ENCODE measurements around the gene NOP56.

Gene NOP56

GRCh38 chr20:2633381-2633780 is 19.1 kb upstream of the NOP56 start:
- TF ChIP-seq POU2F2 (IDR thresholded peaks at IDR 0.05; ENCODE audit: low read depth, low read length) (no peak), TAF1 (IDR thresholded peaks at IDR 0.05; ENCODE audit: low read depth, low read length) (no peak), SPI1 (IDR thresholded peaks at IDR 0.05; ENCODE audit: low read depth, low read length) (no peak), PAX5 (IDR thresholded peaks at IDR 0.05; ENCODE audit: insufficient read depth, low read length, severe bottlenecking) (no peak), POLR2AphosphoS5 (IDR thresholded peaks at IDR 0.05; ENCODE audit: low read depth, low read length) (no peak), POLR2A (IDR thresholded peaks at IDR 0.05; ENCODE audit: low read depth, low read length) (no peak)
- FAIRE-seq = no peak
- no peak for DNase-seq (ENCODE audit: insufficient read length, low spot score)

- DNase-seq (ENCODE audit: insufficient read length, low spot score) = no peak
- TF ChIP-seq TAF1 (IDR thresholded peaks at IDR 0.05; ENCODE audit: low read depth, low read length) (no peak), POLR2A (IDR thresholded peaks at IDR 0.05; ENCODE audit: low read depth, low read length) (no peak), PAX5 (IDR thresholded peaks at IDR 0.05; ENCODE audit: insufficient read depth, low read length, severe bottlenecking) (no peak), SPI1 (IDR thresholded peaks at IDR 0.05; ENCODE audit: low read depth, low read length) (no peak), POLR2AphosphoS5 (IDR thresholded peaks at IDR 0.05; ENCODE audit: low read depth, low read length) (no peak), POU2F2 (IDR thresholded peaks at IDR 0.05; ENCODE audit: low read depth, low read length) (no peak)
- FAIRE-seq = no peak
Observed at GRCh38 chr20:2637246-2637645, 15.2 kb upstream of the NOP56 start.

- FAIRE-seq (no peak), DNase-seq (ENCODE audit: insufficient read length, low spot score) (no peak)
- TF ChIP-seq TAF1 (IDR thresholded peaks at IDR 0.05; ENCODE audit: low read depth, low read length) (no peak), POLR2AphosphoS5 (IDR thresholded peaks at IDR 0.05; ENCODE audit: low read depth, low read length) (no peak), POLR2A (IDR thresholded peaks at IDR 0.05; ENCODE audit: low read depth, low read length) (no peak), PAX5 (IDR thresholded peaks at IDR 0.05; ENCODE audit: insufficient read depth, low read length, severe bottlenecking) (no peak), SPI1 (IDR thresholded peaks at IDR 0.05; ENCODE audit: low read depth, low read length) (no peak), POU2F2 (IDR thresholded peaks at IDR 0.05; ENCODE audit: low read depth, low read length) (no peak)
Observed at GRCh38 chr20:2640260-2640659, 12.2 kb upstream of the NOP56 start.

- TF ChIP-seq POU2F2 (IDR thresholded peaks at IDR 0.05; ENCODE audit: low read depth, low read length) (no peak), POLR2A (IDR thresholded peaks at IDR 0.05; ENCODE audit: low read depth, low read length) (no peak), TAF1 (IDR thresholded peaks at IDR 0.05; ENCODE audit: low read depth, low read length) (no peak), PAX5 (IDR thresholded peaks at IDR 0.05; ENCODE audit: insufficient read depth, low read length, severe bottlenecking) (no peak), SPI1 (IDR thresholded peaks at IDR 0.05; ENCODE audit: low read depth, low read length) (peak; percentile 72), POLR2AphosphoS5 (IDR thresholded peaks at IDR 0.05; ENCODE audit: low read depth, low read length) (no peak)
- DNase-seq (ENCODE audit: insufficient read length, low spot score) (no peak), FAIRE-seq (no peak)
Observed at GRCh38 chr20:2640899-2641298, 11.5 kb upstream of the NOP56 start.

- no peak for FAIRE-seq
- no peak for DNase-seq (ENCODE audit: insufficient read length, low spot score)
- no peak for TF ChIP-seq POU2F2 (IDR thresholded peaks at IDR 0.05; ENCODE audit: low read depth, low read length)
- TF ChIP-seq POLR2A (IDR thresholded peaks at IDR 0.05; ENCODE audit: low read depth, low read length) = no peak
- TF ChIP-seq PAX5 (IDR thresholded peaks at IDR 0.05; ENCODE audit: insufficient read depth, low read length, severe bottlenecking) = no peak
- TF ChIP-seq SPI1 (IDR thresholded peaks at IDR 0.05; ENCODE audit: low read depth, low read length) = no peak
- TF ChIP-seq POLR2AphosphoS5 (IDR thresholded peaks at IDR 0.05; ENCODE audit: low read depth, low read length) = no peak
- TF ChIP-seq TAF1 (IDR thresholded peaks at IDR 0.05; ENCODE audit: low read depth, low read length) = no peak
Observed at GRCh38 chr20:2643708-2644107, 8.7 kb upstream of the NOP56 start.

GRCh38 chr20:2652724-2653555 is 508 bp downstream of the NOP56 start:
- FAIRE-seq (peak; percentile 76), DNase-seq (ENCODE audit: insufficient read length, low spot score) (peak; percentile 46)
- no peak for TF ChIP-seq TAF1 (IDR thresholded peaks at IDR 0.05; ENCODE audit: low read depth, low read length)
- TF ChIP-seq SPI1 (IDR thresholded peaks at IDR 0.05; ENCODE audit: low read depth, low read length) = no peak
- TF ChIP-seq POU2F2 (IDR thresholded peaks at IDR 0.05; ENCODE audit: low read depth, low read length) = peak; percentile 4; the same call in 1 of the 2 replicates

GRCh38 chr20:2653556-2654383 is 1.3 kb downstream of the NOP56 start:
- TF ChIP-seq SPI1 (IDR thresholded peaks at IDR 0.05; ENCODE audit: low read depth, low read length) = no peak
- no peak; the same call in 1 of the 2 replicates for TF ChIP-seq POLR2A (IDR thresholded peaks at IDR 0.05; ENCODE audit: low read depth, low read length)
- no peak for TF ChIP-seq POU2F2 (IDR thresholded peaks at IDR 0.05; ENCODE audit: low read depth, low read length)
- TF ChIP-seq PAX5 (IDR thresholded peaks at IDR 0.05; ENCODE audit: insufficient read depth, low read length, severe bottlenecking) = no peak
- DNase-seq (ENCODE audit: insufficient read length, low spot score) (no peak), FAIRE-seq (no peak)

DNA sequence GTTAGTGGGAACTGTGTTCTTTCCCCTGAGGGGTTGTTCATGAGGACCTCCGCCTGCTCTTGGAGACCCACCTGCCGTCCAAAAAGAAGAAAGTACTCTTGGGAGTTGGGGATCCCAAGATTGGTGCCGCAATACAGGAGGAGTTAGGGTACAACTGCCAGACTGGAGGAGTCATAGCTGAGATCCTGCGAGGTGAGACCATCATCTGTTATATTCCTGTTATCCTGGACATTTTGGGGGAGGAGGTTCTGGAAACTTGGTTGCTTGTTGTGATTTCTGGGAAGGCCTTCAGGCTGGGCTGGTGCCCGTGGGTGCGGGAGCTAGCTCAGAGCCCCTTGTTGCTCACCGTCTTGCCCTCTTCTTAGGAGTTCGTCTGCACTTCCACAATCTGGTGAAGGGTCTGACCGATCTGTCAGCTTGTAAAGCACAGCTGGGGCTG is 2.0 kb downstream of the NOP56 start:
- DNase-seq (ENCODE audit: insufficient read length, low spot score) (no peak), FAIRE-seq (peak; percentile 50)
- TF ChIP-seq PAX5 (IDR thresholded peaks at IDR 0.05; ENCODE audit: insufficient read depth, low read length, severe bottlenecking) (no peak), POLR2A (IDR thresholded peaks at IDR 0.05; ENCODE audit: low read depth, low read length) (no peak), POU2F2 (IDR thresholded peaks at IDR 0.05; ENCODE audit: low read depth, low read length) (no peak), TAF1 (IDR thresholded peaks at IDR 0.05; ENCODE audit: low read depth, low read length) (no peak), POLR2AphosphoS5 (IDR thresholded peaks at IDR 0.05; ENCODE audit: low read depth, low read length) (no peak), SPI1 (IDR thresholded peaks at IDR 0.05; ENCODE audit: low read depth, low read length) (no peak)

DNA sequence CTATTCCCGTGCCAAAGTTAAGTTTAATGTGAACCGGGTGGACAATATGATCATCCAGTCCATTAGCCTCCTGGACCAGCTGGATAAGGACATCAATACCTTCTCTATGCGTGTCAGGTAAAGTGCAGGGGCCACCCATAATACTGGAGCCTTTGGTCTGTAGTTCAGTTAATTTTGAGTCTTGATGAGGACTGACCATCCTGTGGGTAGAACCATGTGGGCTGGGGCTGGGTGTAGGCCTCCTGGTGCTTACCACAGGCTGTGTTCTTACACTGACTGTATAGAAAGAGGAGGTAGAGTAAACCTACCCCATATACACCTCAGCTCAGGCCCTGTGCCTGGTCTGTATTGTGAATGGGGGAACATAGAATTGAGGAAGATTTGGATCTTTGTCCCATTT is 2.4 kb downstream of the NOP56 start:
- FAIRE-seq (no peak), DNase-seq (ENCODE audit: insufficient read length, low spot score) (no peak)
- TF ChIP-seq POU2F2 (IDR thresholded peaks at IDR 0.05; ENCODE audit: low read depth, low read length) = no peak
- TF ChIP-seq SPI1 (IDR thresholded peaks at IDR 0.05; ENCODE audit: low read depth, low read length) = no peak
- no peak; the same call in 1 of the 2 replicates for TF ChIP-seq POLR2AphosphoS5 (IDR thresholded peaks at IDR 0.05; ENCODE audit: low read depth, low read length)
- TF ChIP-seq TAF1 (IDR thresholded peaks at IDR 0.05; ENCODE audit: low read depth, low read length) = no peak
- TF ChIP-seq POLR2A (IDR thresholded peaks at IDR 0.05; ENCODE audit: low read depth, low read length) = no peak
- no peak for TF ChIP-seq PAX5 (IDR thresholded peaks at IDR 0.05; ENCODE audit: insufficient read depth, low read length, severe bottlenecking)

Data from GM12891 (cell line).